Fibroblast of lung (primary cell): ENCODE measurements around the gene ENTPD6. TPM values are rescaled to one million over a fixed set of nuclear protein-coding genes. Genes with fewer than 3 reads are reported as not detected.

Experiments used
- DNase-seq, 2 donors: peaks; one replicate each; pipeline versions ENCODE4 v3.0.0 to v3.0.0-alpha.2; 2010; ENCODE audit warnings: low read depth in 2 of 2
- H2AFZ ChIP-seq: 2 replicates; pipeline ENCODE4 v1.5.1; 2012; ENCODE audit warnings: low read length, control low read depth, inconsistent platforms
- H3K27ac ChIP-seq: 2 replicates; pipeline ENCODE4 v1.5.1; 2011; ENCODE audit warnings: low read length, control low read depth; ENCODE audit not compliant: insufficient read depth
- H3K27me3 ChIP-seq: 2 replicates; pipeline ENCODE4 v1.5.1; 2011; ENCODE audit warnings: mild to moderate bottlenecking, low read length; ENCODE audit not compliant: control insufficient read depth, insufficient read depth
- H3K36me3 ChIP-seq: 2 replicates; pipeline ENCODE4 v1.5.1; 2011; ENCODE audit warnings: low read length; ENCODE audit not compliant: control insufficient read depth, insufficient read depth
- H3K4me1 ChIP-seq: 2 replicates; pipeline ENCODE4 v1.5.1; 2011; ENCODE audit warnings: low read length; ENCODE audit not compliant: control insufficient read depth, insufficient read depth; ENCODE audit errors: extremely low read depth
- H3K4me2 ChIP-seq: 2 replicates; pipeline ENCODE4 v1.5.1; 2011; ENCODE audit warnings: low read length, control low read depth; ENCODE audit not compliant: insufficient read depth; ENCODE audit errors: extremely low read depth
- H3K4me3 ChIP-seq, 4 experiments: fragments of 200-600 bp in 1 of 4; sonication (generic) in 1 of 4; replicated peaks in 1 of 4; 2 replicates each; pipeline ENCODE4 v1.5.1; 2011 to 2016; ENCODE audit warnings: low read length in 4 of 4, low read depth in 3 of 4, mild to moderate bottlenecking in 3 of 4, control low read depth in 2 of 4, inconsistent platforms in 1 of 4, mixed read lengths in 1 of 4; ENCODE audit not compliant: insufficient read depth in 1 of 4; ENCODE audit errors: control extremely low read depth in 1 of 4
- H3K79me2 ChIP-seq: 2 replicates; pipeline ENCODE4 v1.5.1; 2012; ENCODE audit warnings: mild to moderate bottlenecking, low read length, inconsistent platforms; ENCODE audit not compliant: control insufficient read depth, insufficient read depth
- H3K9ac ChIP-seq: 2 replicates; pipeline ENCODE4 v1.5.1; 2011; ENCODE audit warnings: mild to moderate bottlenecking, low read length, control low read depth; ENCODE audit not compliant: insufficient read depth
- H3K9me3 ChIP-seq: 2 replicates; pipeline ENCODE4 v1.5.1; 2012; ENCODE audit warnings: low read depth, low read length; ENCODE audit not compliant: control insufficient read depth, insufficient read depth
- H4K20me1 ChIP-seq: 2 replicates; pipeline ENCODE4 v1.5.1; 2011; ENCODE audit warnings: low read length; ENCODE audit not compliant: control insufficient read depth, insufficient read depth; ENCODE audit errors: extremely low read depth
- EZH2 ChIP-seq: IDR thresholded peaks from 2 replicates; pipeline ENCODE4 v1.5.1; 2012; ENCODE audit warnings: low read length, control low read depth, mild to moderate bottlenecking; ENCODE audit errors: missing control alignments
- polyA plus RNA-seq, 2 donors: library from polyadenylated mRNA; depleted of rRNA in 1 of 2; stranded (reverse) in 1 of 2; unstranded in 1 of 2; fragments of >200 nt; gene quantifications; 2 replicates each; pipeline ENCODE4 v1.2.1, GENCODE V29; 2011 to 2012; ENCODE audit warnings: missing spikeins in 1 of 2
- total RNA-seq: library from RNA; depleted of rRNA; stranded (reverse); fragments of >200 nt; gene quantifications from 2 replicates; pipeline ENCODE4 v1.2.1, GENCODE V29; 2014
- TF ChIP-seq, protein P1 (sequence below), 2 donors: IDR thresholded peaks in 1 of 2; conservative IDR thresholded peaks in 1 of 2; 1 replicate in 1 of 2; 2 replicates in 1 of 2; pipeline ENCODE4 v1.5.1; 2011 to 2012; ENCODE audit warnings: low read length in 2 of 2, control low read depth in 1 of 2, inconsistent platforms in 1 of 2, low read depth in 1 of 2, mild to moderate bottlenecking in 1 of 2

ENTPD6 gene
- total and polyA plus RNA-seq, 2 donors (not counting 1 experiment from before 2014, with no cell fraction given): 45.7 to 56.5 TPM

DNA sequence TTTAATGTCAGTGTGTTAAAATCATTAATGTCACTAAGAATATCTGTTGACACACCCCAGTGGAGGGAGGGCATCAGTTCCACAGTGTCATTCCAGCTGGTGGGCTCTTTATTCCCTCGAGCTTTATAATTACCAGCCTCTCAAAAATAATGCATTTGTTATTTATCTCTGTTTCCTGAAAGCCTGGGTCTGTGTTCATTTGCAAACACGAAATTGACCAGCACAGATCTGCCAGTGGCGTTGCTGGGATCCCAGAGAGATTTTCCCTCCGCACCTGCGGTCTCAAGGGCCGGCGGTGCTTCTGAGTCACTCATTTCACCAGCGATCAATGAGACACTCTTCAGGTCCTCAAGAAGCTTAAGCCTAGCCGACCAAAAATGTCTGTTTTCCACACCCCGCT is 46.7 kb downstream of the ENTPD6 start:
- Histone ChIP-seq H3K27me3 (no peaks in the 10 kb centered on the region), H3K36me3 (no peaks in the 10 kb centered on the region), H4K20me1 (no peaks in the 10 kb centered on the region), H3K9ac (no peak overlapping the region), H2AFZ (no peak overlapping the region), H3K27ac (no peak overlapping the region), H3K4me1 (peaks cover 20% of the 10 kb centered on the region), H3K4me2 (no peak overlapping the region), H3K79me2 (no peaks in the 10 kb centered on the region), H3K4me3 (no peak overlapping the region), H3K9me3 (no peaks in the 10 kb centered on the region)
- DNase-seq: no peak
- TF ChIP-seq, protein P1, sequence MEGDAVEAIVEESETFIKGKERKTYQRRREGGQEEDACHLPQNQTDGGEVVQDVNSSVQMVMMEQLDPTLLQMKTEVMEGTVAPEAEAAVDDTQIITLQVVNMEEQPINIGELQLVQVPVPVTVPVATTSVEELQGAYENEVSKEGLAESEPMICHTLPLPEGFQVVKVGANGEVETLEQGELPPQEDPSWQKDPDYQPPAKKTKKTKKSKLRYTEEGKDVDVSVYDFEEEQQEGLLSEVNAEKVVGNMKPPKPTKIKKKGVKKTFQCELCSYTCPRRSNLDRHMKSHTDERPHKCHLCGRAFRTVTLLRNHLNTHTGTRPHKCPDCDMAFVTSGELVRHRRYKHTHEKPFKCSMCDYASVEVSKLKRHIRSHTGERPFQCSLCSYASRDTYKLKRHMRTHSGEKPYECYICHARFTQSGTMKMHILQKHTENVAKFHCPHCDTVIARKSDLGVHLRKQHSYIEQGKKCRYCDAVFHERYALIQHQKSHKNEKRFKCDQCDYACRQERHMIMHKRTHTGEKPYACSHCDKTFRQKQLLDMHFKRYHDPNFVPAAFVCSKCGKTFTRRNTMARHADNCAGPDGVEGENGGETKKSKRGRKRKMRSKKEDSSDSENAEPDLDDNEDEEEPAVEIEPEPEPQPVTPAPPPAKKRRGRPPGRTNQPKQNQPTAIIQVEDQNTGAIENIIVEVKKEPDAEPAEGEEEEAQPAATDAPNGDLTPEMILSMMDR (conservative IDR thresholded peaks at IDR 0.05 in 1 of 2, IDR thresholded peaks at IDR 0.05 in 1 of 2; ENCODE audit: low read depth in 1 of 2, low read length in 2 of 2): no peak

DNA sequence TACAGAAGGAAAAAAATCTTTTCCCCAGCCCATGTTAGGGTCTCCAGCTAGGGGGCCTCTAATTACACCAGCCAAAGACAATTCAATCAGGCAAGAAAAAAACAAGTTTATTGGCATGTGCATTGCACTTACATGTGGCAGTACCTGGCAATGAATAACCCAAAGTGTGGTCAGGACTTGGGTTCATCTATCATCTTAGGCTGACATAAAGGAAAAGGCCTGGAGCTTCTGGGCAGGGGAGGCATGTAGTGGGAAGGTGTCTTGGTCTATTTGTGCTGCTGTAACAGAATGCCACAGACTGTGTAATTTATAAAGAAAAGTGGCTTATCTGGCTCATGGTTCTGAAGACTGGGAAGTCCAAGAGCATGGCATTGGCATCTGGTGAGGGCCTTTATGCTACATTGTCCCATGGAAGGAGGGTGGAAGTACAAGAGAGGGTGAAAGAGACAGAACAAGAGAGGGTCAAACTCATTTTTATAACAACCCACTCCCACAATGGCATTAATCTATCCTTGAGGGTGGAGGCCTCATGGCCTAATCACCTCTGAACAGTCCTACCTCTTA is 48.0 kb downstream of the ENTPD6 start:
- DNase-seq: no peak
- H3K9me3 ChIP-seq: no peaks in the 10 kb centered on the region
- H3K4me1 ChIP-seq: peaks cover 8% of the 10 kb centered on the region
- H3K4me2 ChIP-seq: no peak overlapping the region
- H4K20me1 ChIP-seq: no peaks in the 10 kb centered on the region
- H3K9ac ChIP-seq: no peak overlapping the region
- no peak overlapping the region for H2AFZ ChIP-seq
- peaks cover 3% of the 10 kb centered on the region for H3K79me2 ChIP-seq
- no peaks in the 10 kb centered on the region for H3K27me3 ChIP-seq
- TF ChIP-seq EZH2: no peak
- TF ChIP-seq, protein P1 (conservative IDR thresholded peaks at IDR 0.05 in 1 of 2, IDR thresholded peaks at IDR 0.05 in 1 of 2; ENCODE audit: low read depth in 1 of 2, low read length in 2 of 2): no peak
- no peak overlapping the region for H3K27ac ChIP-seq
- H3K4me3 ChIP-seq: no peak overlapping the region
- no peaks in the 10 kb centered on the region for H3K36me3 ChIP-seq

DNA sequence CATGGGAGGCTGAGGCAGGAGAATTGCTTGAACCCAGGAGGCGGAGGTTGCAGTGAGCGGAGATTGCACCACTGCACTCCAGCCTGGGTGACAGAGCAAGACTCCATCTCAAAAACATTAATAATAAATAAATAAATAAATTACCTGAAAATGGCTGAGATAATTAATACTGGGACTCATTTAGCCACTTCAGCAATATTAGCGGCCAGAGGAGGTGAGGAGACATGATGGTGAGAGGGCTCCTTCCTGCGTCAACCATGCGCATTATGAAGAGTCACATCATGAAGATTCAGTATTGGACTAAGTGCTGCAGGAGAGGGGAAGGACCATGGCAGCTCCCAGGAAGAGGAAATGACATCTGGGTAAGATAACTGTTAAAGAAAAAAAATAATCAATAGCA is 49.5 kb downstream of the ENTPD6 start:
- peaks cover 18% of the 10 kb centered on the region for H3K79me2 ChIP-seq
- no peak for DNase-seq
- TF ChIP-seq, protein P1 (conservative IDR thresholded peaks at IDR 0.05 in 1 of 2, IDR thresholded peaks at IDR 0.05 in 1 of 2; ENCODE audit: low read depth in 1 of 2, low read length in 2 of 2): no peak
- TF ChIP-seq EZH2: no peak
- H3K36me3 ChIP-seq: no peaks in the 10 kb centered on the region
- no peaks in the 10 kb centered on the region for H4K20me1 ChIP-seq
- H3K4me1 ChIP-seq: peaks cover 4% of the 10 kb centered on the region
- H3K27me3 ChIP-seq: no peaks in the 10 kb centered on the region
- H2AFZ ChIP-seq: no peak overlapping the region
- H3K4me3 ChIP-seq: no peak overlapping the region
- H3K9ac ChIP-seq: no peak overlapping the region
- no peak overlapping the region for H3K4me2 ChIP-seq
- no peak overlapping the region for H3K27ac ChIP-seq
- H3K9me3 ChIP-seq: no peaks in the 10 kb centered on the region
